ENCODE measurements around the gene CDK12. TPM values are rescaled to one million over a fixed set of nuclear protein-coding genes. Genes with fewer than 3 reads are reported as not detected.
A peak's percentile ranks its signal among the peaks of the same experiment; 100 is the strongest.

Gene CDK12
- total and polyA plus RNA-seq, 9 donors, result 17.8 to 65.9 (median 47.9) TPM

- DNase-seq, result no peak
- TF ChIP-seq POLR2A (IDR thresholded peaks at IDR 0.05), result no peak
- TF ChIP-seq, protein P1, sequence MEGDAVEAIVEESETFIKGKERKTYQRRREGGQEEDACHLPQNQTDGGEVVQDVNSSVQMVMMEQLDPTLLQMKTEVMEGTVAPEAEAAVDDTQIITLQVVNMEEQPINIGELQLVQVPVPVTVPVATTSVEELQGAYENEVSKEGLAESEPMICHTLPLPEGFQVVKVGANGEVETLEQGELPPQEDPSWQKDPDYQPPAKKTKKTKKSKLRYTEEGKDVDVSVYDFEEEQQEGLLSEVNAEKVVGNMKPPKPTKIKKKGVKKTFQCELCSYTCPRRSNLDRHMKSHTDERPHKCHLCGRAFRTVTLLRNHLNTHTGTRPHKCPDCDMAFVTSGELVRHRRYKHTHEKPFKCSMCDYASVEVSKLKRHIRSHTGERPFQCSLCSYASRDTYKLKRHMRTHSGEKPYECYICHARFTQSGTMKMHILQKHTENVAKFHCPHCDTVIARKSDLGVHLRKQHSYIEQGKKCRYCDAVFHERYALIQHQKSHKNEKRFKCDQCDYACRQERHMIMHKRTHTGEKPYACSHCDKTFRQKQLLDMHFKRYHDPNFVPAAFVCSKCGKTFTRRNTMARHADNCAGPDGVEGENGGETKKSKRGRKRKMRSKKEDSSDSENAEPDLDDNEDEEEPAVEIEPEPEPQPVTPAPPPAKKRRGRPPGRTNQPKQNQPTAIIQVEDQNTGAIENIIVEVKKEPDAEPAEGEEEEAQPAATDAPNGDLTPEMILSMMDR (IDR thresholded peaks at IDR 0.05), result no peak
- TF ChIP-seq EP300 (IDR thresholded peaks at IDR 0.05), result no peak
- no peaks in the 10 kb centered on the region for H3K9me3 ChIP-seq
- peaks cover 2% of the 10 kb centered on the region for H3K4me1 ChIP-seq (ENCODE audit: insufficient read depth)
- H3K4me3 ChIP-seq, result no peak overlapping the region
- no peaks in the 10 kb centered on the region for H3K36me3 ChIP-seq
- H3K27ac ChIP-seq, result no peak overlapping the region
- intact Hi-C loops (cut with DNase I), result no loop called here
- no peaks in the 10 kb centered on the region for H3K27me3 ChIP-seq
- WGBS, 3 donors, result 74 to 86% (median 75%) methylated on average over 2 of the region's 2 CpGs
Observed at GRCh38 chr17:39572121-39572520, 110.8 kb downstream of the CDK12 start.

DNA sequence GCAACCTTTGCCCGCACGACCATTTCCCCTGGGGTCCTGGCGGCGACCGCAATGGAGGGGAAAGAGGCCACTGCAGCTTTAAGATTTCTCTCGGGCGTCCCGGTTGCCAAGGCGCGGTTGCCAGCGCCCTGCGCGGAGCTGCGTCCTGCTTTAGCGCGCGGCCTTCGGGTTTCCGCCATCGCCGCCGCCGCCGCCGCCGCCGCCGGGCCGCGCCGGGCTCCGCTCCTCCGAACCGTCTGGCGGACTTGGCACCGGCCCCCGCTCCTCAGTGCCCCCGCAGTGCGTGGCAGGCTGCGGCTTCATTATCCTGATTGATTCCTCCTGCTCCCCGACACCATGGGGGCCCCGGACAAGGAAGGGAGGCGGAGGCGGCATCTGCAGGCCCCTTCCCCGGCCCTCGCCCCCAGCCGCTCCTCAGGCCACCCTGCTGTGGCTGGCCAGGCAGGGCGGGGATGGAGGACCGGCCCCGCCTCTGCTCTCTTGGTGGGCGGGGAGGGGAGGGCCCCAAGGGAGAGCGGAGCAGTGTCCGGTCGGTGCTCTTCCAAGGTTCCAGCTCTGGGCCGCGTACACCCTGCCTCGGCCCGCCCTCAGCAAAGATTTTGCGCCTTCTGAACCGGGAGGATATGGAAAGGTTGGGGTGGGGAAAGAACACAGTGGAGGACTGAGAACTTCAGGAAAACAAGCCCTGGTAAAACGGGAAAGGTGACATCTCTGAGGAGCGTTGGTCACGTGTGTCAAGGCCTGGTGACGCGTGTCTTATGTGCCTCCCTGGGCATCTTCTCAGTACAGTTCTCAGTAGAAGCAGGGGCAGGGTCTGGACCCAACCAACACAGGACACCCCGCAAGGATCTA, 112.4 kb downstream of the CDK12 start:
- WGBS, 3 donors, result 1 to 3% (median 2%) methylated on average over 44 to 66 of the region's 66 CpGs
- Histone ChIP-seq H3K9me3 (no peaks in the 10 kb centered on the region), H3K36me3 (no peaks in the 10 kb centered on the region), H3K27ac (no peak overlapping the region), H3K27me3 (no peaks in the 10 kb centered on the region), H3K4me3 (peak overlapping the region; percentile 56), H3K4me1 (ENCODE audit: insufficient read depth) (peaks cover 2% of the 10 kb centered on the region)
- TF ChIP-seq EP300 (IDR thresholded peaks at IDR 0.05) (no peak), POLR2A (IDR thresholded peaks at IDR 0.05) (no peak)
- TF ChIP-seq, protein P1 (IDR thresholded peaks at IDR 0.05), result no peak
- DNase-seq, result peak; percentile 50 to 73 (median 55)
- intact Hi-C loops (cut with DNase I), result no loop called here

DNA sequence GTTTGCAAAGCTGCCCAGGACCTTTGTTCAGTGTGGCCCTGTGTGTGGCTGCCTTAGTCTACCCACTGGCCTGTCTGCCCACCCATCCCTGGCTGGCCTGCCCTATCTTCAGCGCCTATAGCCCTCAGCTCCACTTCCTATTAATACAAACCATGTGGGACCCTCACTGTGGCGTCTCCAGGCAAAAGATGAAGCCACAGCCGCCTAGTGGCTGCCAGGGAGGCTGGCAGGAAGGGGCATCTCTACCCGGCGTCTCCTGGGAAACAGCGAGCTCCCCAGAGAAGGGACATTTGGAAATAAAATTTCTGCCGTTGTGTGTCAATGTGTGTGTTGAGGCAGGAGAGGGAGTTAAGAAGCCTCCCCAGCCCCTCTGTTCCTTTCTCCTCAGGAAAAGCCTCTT, 114.9 kb downstream of the CDK12 start:
- H3K4me3 ChIP-seq, result no peak overlapping the region
- TF ChIP-seq EP300 (IDR thresholded peaks at IDR 0.05) (no peak), POLR2A (IDR thresholded peaks at IDR 0.05) (no peak)
- TF ChIP-seq, protein P1 (IDR thresholded peaks at IDR 0.05), result no peak
- WGBS, 3 donors, result 26 to 35% (median 29%) methylated on average over 7 of the region's 7 CpGs
- H3K27me3 ChIP-seq, result no peaks in the 10 kb centered on the region
- H3K4me1 ChIP-seq (ENCODE audit: insufficient read depth), result peaks cover 2% of the 10 kb centered on the region
- no peaks in the 10 kb centered on the region for H3K9me3 ChIP-seq
- H3K36me3 ChIP-seq, result no peaks in the 10 kb centered on the region
- DNase-seq, result no peak
- intact Hi-C loops (cut with DNase I), result no loop called here
- H3K27ac ChIP-seq, result no peak overlapping the region

DNA sequence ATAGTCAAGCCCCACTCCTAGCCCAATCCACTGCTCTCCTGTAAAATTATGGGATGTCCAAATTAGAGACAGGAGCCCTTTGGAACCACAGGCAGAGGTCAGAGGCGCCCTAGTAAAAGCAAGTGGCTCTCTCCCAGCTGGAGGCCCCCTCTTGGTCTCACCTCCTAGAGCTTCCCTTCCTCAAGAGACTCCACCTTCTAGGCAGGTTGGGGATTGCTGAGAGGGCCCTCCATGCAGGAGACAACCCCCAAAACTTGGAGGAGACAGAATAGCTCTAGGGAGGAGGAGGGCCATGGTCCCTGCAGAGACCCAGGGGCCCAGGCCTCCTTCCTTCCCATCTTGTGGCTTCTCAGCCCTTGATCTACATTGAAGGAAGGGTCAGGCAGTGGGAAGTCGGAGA, 117.0 kb downstream of the CDK12 start:
- Histone ChIP-seq H3K36me3 (no peaks in the 10 kb centered on the region), H3K9me3 (no peaks in the 10 kb centered on the region), H3K4me1 (ENCODE audit: insufficient read depth) (peaks cover 2% of the 10 kb centered on the region), H3K27ac (no peak overlapping the region), H3K4me3 (no peak overlapping the region), H3K27me3 (no peaks in the 10 kb centered on the region)
- intact Hi-C loops (cut with DNase I), result no loop called here
- no peak for TF ChIP-seq EP300 (IDR thresholded peaks at IDR 0.05)
- TF ChIP-seq, protein P1 (IDR thresholded peaks at IDR 0.05), result no peak
- no peak for TF ChIP-seq POLR2A (IDR thresholded peaks at IDR 0.05)
- DNase-seq, result no peak
- 78 to 84% (median 83%) methylated on average over 2 of the region's 2 CpGs for WGBS, 3 donors

Data from ovary (tissue), 9 donors.